Vagina (tissue), 2 donors: ENCODE measurements around the gene HSD17B2.

ENCODE experiments used
- POLR2A ChIP-seq, 2 donors: fragments of 450-650 bp; IDR thresholded peaks; one replicate each; pipeline ENCODE4 v1.6.1; 2017; ENCODE audit warnings: antibody characterized with exemption in 2 of 2, mild to moderate bottlenecking in 2 of 2, moderate library complexity in 2 of 2
- TF ChIP-seq, protein P1 (sequence below), 3 experiments: fragments of 450-650 bp in 2 of 3; fragments of 200-600 bp in 1 of 3; sonication (generic) in 1 of 3; IDR thresholded peaks; one replicate each; pipeline ENCODE4 v1.5.1; 2017 to 2019; ENCODE audit warnings: antibody characterized with exemption in 3 of 3, mild to moderate bottlenecking in 2 of 3, moderate library complexity in 2 of 3

DNA sequence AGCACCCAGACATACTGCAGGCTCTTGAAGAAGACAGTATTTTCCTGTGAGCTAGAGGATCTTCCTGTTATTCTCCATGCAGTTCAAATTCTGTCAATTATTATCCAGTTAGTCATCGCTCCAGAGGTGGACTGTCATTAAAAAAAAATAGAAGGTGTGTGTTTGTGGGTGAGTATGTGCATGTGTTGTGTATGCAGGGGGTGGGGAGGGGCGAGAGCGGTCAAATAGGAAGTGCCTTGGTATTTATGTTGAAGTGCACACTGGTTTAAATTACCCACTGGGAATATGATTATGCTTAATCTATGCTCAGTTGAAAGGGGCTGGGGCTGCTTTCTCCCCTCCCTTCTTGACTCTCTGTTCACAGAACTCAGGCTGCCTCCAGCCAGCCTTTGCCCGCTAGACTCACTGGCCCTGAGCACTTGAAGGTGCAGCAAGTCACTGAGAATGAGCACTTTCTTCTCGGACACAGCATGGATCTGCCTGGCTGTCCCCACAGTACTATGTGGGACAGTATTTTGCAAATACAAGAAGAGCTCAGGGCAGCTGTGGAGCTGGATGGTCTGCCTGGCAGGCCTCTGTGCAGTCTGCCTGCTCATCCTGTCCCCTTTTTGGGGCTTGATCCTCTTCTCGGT is at the start of gene HSD17B2:
- TF ChIP-seq, protein P1, sequence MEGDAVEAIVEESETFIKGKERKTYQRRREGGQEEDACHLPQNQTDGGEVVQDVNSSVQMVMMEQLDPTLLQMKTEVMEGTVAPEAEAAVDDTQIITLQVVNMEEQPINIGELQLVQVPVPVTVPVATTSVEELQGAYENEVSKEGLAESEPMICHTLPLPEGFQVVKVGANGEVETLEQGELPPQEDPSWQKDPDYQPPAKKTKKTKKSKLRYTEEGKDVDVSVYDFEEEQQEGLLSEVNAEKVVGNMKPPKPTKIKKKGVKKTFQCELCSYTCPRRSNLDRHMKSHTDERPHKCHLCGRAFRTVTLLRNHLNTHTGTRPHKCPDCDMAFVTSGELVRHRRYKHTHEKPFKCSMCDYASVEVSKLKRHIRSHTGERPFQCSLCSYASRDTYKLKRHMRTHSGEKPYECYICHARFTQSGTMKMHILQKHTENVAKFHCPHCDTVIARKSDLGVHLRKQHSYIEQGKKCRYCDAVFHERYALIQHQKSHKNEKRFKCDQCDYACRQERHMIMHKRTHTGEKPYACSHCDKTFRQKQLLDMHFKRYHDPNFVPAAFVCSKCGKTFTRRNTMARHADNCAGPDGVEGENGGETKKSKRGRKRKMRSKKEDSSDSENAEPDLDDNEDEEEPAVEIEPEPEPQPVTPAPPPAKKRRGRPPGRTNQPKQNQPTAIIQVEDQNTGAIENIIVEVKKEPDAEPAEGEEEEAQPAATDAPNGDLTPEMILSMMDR (IDR thresholded peaks at IDR 0.05): no peak
- no peak for TF ChIP-seq POLR2A (IDR thresholded peaks at IDR 0.05)
